GM18511 (cell line): ENCODE data around the gene SEMA3C.

Experiments used
- ATAC-seq: cut with Tn5 transposase; IDR thresholded peaks from one replicate; pipeline ENCODE4 v1.9.1; 2021; ENCODE audit warnings: mild to moderate bottlenecking, moderate library complexity; ENCODE audit not compliant: unreplicated experiment

SEMA3C gene

DNA sequence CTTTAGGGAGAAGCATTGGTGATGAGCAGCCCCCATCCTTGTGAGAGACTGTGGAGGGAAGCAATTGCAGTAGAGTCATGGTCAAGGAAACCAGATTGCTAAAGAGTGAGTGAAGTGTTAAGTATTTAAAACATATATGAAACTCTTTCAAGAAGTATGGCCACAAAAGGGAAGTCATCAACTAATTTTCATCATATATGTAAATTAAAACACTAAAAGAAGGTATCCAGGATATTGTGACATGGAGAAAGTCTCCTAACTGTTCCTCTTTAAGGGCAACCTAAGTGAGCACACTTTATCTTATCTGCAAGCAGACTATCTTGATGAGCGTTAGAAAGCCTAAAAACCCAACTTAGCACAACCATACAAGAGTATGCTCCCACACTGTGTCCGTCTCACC lies 210.7 kb downstream of the SEMA3C start:
- ATAC-seq = no peak

DNA sequence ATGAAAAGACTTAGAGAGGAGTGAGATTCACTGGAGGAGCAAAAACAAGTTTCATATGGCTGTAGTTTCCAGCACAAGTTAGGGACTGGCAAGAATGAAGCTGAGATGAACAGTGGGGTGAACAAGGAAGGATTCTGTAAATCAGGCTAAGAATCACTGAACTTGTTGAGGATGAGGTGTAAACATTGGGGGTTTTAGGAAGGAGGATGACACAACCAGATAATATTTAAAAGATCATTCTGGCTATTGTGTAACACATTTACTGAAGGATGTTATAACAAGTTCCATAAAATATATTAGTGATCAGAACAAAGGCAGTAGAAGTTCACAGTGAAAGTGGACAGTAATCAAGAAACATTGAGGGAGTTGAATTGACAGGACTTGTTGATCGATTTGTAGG lies 211.5 kb downstream of the SEMA3C start:
- no peak for ATAC-seq

DNA sequence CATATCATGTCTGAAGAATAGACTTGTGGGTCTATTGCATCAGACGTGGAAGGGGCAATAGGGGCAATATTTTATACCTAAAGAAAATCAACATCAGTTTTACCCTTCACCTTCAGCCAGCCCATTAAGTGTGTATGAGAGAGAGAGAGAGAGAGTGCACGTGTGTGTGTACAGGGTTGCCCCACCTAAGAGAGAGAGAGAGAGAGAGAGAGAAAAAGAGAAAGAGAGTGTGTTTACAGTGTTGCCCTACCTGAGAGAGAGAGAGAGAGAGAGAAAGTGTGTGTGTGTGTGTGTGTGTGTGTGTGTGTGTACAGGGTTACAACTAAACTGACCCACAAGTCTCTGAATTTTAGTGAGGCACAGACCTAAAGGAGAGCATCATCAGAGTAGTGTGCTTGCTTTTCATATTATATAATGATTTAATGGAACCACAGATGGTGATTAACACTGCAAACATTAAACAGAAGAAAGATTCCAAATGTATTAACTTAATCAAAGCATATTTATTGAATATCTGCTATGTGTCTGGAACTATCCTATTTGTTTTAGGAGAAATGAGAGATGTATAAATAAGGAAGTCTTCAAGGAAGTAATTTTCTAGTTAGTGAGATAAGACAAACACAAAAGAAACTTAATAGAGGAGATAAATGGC lies 213.6 kb downstream of the SEMA3C start:
- no peak for ATAC-seq

DNA sequence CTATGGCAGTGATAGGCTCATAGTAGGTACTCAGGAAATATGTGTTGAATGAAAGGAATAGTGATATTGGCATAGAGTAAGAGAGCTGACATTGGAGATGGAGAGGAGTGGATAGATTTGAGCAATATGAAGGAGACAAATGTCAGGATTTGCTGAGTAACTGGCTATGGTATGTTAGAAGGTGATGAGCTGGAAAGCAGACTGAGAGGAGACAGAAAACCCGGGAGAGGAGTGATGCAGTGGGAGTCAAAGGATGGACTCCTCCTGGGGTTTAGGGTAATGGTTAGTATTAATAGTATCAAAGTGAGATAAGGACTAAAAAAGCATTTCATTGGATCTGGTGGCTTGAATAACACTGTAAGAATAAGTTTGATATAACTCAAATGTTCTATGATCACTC lies 215.6 kb downstream of the SEMA3C start:
- ATAC-seq = no peak

DNA sequence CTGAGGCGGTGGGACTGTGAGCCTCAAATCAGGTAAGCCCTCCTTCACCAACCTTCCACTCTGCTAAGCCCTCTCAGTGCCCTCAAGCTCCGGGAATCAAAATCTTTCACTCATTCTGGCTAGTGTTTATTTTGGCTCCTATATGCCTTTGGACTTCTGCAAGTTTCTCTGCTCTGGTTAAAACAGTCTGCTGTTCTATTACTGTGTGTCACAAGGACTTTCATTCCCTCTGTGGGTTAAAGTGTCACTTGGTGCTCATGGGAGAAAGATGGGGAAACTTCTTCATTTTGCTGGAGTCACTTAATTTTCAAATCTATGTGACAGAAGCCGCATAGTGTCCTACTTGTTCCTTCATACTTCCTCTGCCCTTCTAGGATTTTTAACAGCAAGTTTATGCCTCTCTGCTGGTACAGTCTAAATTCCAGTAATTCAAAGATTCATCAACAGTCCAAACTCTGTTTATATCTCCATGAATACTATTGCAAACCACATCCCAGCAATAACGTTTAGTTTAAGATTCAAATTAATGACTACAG lies 219.1 kb downstream of the SEMA3C start:
- no peak for ATAC-seq

DNA sequence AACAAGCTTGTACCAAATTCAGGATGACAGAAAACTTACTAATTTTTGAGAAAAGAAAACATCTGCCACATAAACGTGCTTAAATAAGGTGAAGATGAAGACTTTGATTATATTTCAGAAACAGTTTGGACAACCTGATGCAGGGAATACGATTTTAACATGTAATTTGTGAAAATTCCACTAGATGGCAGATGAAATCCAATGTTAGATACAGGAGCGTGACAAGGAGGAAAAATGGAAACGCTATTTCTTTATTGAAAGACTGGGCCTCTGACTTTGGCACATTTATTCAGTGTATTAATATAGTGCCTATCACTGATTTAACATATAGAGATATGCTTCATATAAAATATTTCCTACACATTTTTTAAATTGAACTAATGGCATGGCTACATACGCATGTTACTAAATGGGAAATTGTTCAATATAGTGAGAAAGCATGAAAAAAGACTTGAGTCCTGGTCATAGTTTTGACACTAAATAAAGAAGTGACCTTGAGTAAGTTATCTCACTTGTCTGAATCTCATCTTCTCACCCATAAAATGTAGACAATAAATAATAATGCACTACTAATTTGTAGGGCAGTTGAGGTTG lies 219.7 kb downstream of the SEMA3C start:
- peak; percentile 83 for ATAC-seq
